Mesenteric fat pad (tissue), 1 donor: ENCODE data around the gene TBC1D4. TPM values are rescaled to one million over a fixed set of nuclear protein-coding genes. Genes with fewer than 3 reads are reported as not detected.

Experiments used
- DNase-seq: peaks from one replicate; pipeline ENCODE4 v3.0.0-alpha.2; 2020; ENCODE audit warnings: low spot score
- long read RNA-seq: library from polyadenylated mRNA; unstranded; transcript quantifications from one replicate; pipeline ENCODE4 v2.0.0, GENCODE V29; 2020
- total RNA-seq: library from RNA; stranded (reverse); fragmentation: NEBNext Ultra II Directional; extraction: Animal tissue kit (Norgen Biotek cat#: 25700); gene quantifications from one replicate; pipeline ENCODE4 v1.2.1, GENCODE V29; 2021
- donor health status: DM: yes; HTN: yes; CAD: no.

TBC1D4 gene, protein sequence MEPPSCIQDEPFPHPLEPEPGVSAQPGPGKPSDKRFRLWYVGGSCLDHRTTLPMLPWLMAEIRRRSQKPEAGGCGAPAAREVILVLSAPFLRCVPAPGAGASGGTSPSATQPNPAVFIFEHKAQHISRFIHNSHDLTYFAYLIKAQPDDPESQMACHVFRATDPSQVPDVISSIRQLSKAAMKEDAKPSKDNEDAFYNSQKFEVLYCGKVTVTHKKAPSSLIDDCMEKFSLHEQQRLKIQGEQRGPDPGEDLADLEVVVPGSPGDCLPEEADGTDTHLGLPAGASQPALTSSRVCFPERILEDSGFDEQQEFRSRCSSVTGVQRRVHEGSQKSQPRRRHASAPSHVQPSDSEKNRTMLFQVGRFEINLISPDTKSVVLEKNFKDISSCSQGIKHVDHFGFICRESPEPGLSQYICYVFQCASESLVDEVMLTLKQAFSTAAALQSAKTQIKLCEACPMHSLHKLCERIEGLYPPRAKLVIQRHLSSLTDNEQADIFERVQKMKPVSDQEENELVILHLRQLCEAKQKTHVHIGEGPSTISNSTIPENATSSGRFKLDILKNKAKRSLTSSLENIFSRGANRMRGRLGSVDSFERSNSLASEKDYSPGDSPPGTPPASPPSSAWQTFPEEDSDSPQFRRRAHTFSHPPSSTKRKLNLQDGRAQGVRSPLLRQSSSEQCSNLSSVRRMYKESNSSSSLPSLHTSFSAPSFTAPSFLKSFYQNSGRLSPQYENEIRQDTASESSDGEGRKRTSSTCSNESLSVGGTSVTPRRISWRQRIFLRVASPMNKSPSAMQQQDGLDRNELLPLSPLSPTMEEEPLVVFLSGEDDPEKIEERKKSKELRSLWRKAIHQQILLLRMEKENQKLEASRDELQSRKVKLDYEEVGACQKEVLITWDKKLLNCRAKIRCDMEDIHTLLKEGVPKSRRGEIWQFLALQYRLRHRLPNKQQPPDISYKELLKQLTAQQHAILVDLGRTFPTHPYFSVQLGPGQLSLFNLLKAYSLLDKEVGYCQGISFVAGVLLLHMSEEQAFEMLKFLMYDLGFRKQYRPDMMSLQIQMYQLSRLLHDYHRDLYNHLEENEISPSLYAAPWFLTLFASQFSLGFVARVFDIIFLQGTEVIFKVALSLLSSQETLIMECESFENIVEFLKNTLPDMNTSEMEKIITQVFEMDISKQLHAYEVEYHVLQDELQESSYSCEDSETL (N-terminal part only)
- 44.5 TPM for total RNA-seq
- long read RNA-seq, partial matches to known transcripts = 98 of 116 reads
- long read RNA-seq, other reads (novel, unspliced or antisense) = 18 of 116 reads

DNA sequence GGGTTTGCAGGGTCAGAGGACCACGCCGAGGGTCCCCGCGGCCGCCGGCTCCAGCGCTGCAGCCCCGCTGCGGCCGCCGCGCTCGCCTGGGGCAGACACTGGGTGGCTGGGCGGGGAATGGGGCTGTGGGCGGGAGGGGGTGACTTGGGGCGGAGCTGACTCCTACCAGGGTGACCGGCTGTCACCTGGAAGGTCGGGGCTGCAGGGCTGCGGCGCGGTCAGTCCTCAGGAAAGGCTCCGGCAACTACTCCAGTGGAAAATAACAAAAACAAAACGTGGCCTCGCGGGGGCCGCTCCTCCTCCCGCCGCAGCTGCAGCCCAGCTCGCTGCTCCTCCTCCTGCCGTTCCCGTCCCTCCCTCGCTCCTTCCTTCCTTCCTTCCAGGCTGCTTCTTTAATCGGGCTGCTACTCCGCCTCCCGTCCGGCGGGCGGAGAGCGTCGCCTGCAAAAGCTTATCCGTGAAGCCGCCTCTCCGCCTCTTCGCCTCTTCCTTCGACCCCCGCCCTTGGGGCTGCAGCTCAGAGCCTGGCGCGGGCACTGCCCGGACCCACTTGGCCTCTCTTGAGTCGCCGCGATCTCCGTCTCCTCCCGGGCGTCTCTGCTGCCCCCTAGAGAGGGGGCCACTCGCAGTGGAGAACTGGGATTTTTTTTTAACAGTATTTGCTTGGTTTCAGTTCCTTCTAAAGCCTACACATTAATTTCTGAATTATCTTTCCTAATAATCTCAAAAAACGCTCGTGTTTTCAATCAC is at the start of gene TBC1D4:
Gene TBC1D4, minus strand, starts transcription at position 100 of the 750 bp plus-strand sequence. CDS start 402 bp downstream, outside the sequence.
- DNase-seq = peak; percentile 94

DNA sequence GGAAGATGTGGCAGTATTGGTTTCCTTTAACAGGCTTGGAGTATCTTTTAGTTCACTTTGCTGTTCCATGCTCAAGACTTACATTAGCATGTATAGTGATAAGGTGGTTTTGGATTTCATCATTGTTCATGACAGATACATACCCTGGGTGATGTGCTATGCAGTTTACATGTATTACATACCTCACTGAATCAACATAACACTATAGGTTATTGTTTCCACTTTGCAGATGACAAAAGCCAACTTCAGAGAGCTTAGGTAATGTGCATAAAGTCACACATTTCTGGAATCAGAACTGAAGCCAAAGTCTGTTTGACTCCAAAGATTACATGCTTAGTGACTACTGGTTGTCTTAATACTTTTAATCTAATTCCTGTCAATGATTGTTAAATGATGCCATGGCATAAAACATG is 48.6 kb upstream of the TBC1D4 start:
- DNase-seq = no peak

DNA sequence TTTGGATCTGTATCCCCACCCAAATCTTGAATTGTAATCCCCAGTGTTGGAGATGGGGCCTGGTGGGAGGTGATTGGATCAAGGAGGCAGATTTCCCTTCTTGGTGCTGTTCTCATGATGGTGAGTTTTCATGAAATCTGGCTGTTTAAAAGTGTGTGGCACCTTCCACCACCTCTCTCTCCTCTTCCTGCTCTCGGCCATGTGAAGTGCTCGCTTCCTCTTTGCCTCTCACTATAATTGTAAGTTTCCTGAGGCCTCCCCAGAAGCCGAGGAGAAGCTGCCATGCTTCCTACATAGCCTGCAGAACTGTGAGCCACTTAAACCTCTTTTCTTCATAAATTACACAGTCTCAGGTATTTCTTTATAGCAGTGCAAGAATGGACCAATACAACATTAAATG is 40.0 kb upstream of the TBC1D4 start:
- no peak for DNase-seq

DNA sequence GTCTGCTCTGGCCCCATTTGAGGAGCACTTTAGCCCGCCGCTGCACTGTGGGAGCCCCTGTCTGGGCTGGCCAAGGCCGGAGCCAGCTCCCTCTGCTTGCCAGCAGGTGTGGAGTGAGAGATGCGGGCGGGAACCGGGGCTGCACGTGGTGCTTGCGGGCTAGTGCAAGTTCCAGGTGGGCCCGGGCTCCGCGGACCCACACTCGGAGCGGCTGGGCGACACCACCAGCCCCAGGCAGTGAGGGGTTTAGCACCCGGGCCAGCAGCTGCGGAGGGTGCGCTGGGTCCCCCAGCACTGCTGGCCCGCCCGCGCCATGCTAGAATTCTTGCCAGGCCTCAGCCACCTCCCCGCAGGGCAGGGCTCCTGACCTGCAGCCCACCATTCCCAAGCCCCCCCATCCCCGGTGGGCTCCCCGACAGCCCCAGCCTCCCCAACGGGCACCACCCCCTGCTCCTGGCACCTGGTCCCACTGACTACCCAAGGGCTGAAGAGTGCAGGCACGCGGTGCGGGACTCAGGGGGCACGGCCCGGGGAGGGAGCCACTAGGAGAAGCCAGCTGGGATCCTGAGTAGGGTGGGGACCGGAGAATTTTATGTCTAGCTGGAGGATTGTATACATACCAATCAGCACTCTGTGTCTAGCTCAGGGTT is 36.6 kb upstream of the TBC1D4 start:
- no peak for DNase-seq

DNA sequence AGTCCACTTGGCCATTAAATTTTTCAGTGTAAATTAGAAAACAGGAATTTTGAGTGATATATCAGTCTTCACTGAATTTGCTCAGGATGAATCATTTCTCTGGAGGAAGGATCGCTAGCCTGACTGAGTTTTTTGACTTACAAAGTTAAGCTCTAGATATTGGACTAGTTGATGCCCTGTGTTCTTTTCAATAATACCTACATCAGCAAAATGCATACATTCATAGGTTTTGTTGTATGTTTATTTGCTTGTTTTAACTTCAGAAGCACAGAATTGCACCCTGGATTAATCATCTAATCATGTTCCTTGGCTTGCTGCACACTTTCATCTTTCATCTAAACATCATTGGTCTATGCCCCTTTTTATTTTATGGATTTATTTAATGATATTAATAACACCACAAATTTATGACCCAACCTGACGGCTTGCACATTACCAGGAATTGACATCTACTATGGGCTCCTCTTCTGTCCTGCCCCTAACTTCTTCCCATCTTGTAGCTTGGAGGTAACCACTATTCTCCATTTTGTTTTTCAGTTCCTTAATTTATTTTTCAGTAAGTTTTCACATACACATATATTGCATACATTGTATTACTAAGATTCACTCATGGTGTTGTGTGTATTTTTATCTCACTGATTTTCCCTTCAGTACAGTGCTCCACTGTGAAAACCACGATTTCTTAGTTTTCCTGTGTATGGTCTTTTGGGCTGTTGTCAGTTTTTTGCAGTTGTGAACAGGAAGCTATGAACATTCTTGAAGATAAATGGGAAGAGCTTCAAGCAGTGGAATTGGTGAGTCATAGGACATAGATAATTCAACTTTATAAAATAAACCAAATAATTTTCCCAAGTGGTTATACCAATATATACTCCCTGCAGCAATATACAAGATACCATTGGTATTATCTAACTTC is 32.4 kb upstream of the TBC1D4 start:
- DNase-seq = no peak

DNA sequence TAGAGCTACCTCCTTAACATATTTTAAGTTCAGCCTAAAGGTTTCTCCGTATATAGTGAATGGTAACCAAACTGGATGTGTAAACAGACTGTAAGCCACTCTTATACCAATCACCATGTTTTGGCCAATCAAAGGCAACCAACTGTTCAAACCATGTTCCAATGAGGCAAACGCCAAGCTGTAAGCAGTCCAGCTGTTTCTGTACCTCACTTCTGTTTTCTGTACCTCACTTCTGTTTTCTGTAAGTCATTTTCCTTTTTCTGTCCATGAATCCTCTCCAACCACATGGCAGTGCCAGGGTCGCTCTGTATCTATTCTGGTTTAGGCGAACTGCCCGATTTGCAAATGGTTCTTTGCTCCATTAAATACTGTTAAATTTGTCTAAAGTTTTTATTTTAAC is 31.3 kb upstream of the TBC1D4 start:
- DNase-seq = no peak

DNA sequence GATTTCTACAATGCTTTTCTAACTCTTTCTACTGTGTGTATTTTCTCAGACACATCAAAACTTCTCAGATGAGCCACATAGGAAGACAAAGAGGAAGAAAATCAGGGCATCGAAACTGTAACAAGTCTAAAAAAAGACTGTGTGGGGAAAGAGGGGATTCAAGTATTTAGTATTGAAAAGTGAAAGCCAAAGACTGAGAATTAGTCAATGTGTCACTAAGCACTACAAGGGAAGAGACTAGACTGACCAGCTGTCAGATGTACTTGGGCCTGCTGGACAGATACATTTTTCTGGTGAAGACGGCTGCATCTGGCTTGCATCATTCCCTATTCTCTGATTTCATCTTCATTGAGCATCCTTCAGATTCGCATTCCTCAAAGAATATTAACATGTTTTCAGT is 30.3 kb upstream of the TBC1D4 start:
- DNase-seq = no peak

DNA sequence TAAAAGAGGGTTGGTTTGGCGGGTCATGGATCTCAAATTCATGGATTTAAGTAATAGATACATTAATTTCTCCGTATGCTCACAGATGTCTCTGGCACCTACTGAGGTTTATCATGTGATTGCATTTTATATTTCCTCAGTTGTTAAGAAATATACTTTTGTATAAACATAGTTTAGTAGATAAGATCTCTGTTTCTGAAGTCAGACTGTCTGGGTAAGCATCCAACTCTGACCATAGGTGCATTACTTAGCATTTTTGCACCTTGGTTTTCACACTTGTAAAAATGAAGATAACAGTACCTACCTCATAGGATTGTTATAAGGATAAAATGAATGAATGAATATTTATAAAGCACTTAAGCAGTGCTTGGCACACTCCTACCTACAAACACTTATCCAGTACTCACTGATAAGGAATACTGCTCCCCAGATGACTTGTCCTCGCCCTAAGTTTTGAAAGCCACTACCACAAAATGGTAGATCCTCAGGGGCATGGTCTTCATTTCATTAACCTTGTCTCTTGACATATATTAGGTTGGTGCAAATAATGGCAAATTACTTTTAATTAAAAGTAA is 29.2 kb upstream of the TBC1D4 start:
- DNase-seq = no peak

DNA sequence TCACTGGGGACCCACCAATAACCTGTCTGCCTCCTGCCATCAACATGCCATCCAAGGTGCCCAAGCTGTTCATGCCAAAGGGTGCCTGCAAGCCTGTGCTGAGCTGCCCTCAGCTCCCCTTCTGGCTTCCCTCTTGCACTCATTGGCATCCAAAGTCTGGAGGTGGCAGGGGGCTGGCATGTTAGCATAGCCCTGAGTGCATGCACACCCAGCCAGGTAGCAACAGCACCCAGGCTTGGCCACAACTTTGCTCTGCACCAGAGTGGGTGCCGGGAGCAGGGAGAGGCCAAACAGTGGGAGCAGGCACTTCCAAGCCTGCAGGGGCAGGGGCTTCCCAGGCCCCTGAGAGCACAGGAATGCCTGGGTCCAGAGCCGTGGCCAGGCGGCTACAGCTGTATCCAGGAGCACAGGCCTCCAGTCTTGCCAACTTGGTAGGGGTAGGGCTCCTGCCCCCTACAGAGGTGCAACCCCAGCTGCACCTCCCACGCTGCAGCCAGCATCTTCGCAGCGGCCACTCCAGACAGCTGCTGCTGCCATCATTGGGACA is 26.1 kb upstream of the TBC1D4 start:
- DNase-seq = no peak

DNA sequence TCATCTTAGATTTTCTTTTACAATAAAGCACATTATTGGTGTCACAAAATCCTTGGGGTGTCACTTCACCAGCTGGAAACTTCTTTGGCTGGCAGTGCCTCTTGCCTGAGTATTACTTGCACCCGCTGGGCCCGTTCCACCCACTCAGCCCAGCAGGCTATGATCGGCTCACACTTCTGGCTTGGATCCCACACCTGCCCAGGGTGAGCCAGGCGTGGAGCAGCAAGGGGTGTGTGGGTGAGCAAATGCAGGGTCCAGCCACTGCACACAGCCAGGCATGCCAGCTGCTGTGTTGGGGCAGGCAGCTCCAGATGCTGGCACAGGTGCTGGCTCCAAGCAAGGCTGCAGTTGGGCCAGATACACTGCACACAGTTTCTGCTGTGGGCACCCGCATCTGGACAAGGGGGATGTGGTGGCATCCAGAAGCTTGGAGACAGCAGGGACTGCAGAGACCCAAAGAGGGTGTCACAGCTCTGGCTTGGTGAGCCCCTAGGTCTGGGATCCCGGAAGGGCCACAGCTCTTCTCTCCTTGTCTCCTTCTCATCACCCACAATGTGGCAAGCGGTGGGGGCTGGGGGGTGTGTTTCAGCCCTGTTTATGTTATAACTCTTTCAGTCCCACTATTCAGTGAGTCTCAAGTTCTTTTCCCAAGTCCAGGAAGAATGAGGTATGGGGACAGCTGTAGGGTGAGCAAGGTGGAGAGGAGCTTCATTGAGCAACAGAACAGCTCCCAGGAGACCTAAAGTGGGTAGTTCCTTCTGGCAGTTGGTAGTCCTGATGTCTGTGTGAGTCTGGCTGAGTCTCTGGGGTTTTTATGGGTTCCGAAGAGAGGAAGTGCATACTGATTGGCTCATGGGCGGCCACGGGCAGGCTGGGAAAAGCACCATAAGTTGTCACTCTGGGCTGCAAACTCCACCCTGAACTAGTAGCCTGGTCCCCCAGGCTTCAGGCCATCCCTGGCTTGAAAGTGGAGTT is 25.3 kb upstream of the TBC1D4 start:
- DNase-seq = no peak

DNA sequence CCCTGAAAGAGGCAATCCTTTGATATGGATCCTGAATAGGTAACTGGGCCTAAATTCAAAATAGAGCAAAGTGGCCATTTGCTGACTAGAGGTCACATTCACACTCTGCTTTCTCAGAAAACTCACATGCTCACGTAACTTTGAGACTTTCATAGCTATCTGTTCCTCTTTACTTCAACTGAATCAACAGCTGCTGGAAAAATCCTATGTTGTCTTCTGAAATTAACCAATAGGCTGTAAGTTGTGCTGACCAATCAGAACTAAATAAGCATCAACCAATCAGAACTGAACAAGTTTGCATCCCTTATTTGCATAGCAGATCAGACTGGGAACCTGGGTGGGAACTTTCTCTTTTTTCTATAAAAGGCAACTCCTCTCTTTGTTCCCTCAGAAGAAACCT is 24.0 kb upstream of the TBC1D4 start:
- no peak for DNase-seq

DNA sequence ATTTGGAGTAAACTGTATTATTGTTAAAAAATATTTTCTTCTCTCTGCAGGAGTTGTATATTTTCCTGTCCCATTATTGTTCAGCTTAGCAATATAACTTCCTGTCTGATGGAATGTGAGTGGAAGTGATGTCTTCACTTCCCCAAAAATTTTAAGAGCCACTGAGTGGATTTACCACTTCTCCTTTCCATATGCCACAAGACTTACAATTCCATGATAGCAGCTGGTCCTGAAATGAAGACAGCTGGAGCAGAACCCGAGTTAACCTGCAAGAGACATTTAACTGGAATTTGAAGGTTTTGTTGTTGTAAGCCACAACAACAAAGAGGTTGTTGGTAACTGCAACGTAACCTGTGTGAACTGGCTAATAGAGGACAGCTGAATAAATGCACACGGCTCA is 23.4 kb upstream of the TBC1D4 start:
- no peak for DNase-seq

DNA sequence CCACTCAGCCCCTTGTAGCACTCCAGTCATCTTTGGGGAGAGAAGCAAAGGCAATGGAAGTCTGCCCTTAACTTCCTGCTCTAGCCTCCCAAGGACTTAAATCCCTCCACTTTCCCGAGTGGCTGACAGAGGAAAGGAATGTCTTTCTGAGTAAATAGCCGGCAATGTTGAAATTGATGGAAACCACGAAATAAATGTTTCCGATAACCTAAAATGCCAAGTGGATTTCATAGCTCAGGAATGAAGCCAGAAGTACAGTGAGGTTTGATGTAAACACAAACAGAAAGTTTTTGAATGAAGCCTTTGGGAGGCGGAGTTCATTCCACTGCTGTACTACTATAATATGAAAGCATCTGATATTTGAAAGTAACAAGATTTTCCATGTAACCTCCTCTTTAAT is 14.0 kb upstream of the TBC1D4 start:
- DNase-seq = no peak

DNA sequence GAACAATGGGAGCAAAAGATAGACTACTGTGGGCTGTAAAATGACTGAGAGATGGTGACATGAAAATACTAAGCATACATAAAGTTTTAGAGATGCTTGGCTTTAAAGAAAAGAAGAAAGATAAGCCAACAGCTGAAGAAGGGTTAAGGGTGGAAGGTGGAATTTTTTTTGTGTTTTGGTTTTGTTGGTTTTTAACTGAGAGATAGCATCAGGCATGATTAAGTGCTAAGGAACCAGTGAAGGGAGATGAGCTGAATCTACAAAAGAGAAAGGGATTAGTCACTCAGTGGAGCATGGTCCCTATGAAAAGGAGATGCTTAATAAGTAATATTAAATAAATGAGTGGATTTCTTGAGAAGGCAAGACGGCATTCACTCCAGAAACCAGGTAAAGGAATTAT is 12.5 kb upstream of the TBC1D4 start:
- DNase-seq = no peak

DNA sequence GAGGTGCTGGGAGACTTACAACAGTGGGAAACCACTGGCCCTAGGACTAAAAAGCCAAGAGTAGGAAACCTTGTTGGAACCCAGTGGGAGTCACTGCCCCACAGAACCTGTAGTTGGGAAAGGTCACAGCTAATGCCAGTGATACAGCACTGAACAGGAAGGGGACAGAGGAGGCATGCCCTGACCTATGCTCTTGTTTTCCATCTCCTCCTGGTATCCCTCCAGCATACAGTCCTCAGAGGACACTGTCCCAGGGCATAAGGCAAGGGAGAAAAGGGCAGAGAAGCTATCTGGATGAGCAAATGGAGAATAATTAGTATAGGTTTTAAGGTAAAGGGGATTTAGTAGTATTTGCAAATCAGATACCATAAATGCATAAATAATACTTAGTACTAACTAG is 11.2 kb upstream of the TBC1D4 start:
- DNase-seq = no peak

DNA sequence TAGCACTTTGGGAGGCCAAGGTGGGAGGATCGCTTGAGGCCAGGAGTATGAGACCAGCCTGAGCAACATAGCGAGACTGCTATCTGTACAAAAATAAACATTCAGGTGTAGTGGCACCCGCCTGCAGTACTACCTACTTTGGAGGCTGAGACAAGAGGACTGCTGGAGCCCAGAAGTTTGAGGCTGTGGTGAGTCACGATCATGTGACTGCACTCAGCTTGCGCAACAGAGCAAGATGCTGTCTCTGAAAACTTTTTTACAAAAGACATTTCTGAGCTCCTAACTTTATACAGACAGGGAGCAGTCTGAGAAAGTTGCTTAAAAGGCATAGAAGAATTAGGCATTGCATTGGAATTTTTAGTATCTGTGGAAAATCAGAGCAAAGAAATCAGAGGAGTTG is 10.4 kb upstream of the TBC1D4 start:
- no peak for DNase-seq

DNA sequence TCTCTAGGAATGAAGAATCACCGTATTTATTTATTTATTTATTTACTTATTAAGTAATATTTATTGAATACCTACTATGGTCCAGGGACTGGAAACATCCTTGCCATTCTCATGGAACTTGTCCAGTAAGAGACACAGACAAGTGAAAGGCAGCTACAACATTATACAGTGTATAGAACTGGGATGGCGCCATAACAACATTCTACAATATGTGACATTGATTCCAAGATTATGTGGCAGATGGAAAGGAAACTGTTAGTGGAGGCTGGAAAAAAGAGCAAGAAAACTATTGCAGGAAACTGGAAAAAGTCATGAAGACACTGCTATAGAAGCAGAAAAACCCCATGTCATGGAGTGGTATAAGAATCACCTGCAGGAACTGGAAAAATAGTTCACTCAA is 9.4 kb upstream of the TBC1D4 start:
- DNase-seq = no peak
